Putamen (tissue), 1 donor: ENCODE measurements around the gene MTHFD2L.
"Not testable (repeated sequence)": the region's sequence is repeated elsewhere in the genome, so short reads cannot be mapped to it uniquely, and the experiment has no call there.

Source experiments
- DNase-seq: peaks from one replicate; pipeline ENCODE4 v3.0.0-alpha.2; 2016; ENCODE audit warnings: low spot score

Gene MTHFD2L

GRCh38 chr4:74335341-74336021 is 177.6 kb downstream of the MTHFD2L start:
- no peak for DNase-seq

GRCh38 chr4:74338792-74339333 is 180.9 kb downstream of the MTHFD2L start:
- no peak for DNase-seq

DNA sequence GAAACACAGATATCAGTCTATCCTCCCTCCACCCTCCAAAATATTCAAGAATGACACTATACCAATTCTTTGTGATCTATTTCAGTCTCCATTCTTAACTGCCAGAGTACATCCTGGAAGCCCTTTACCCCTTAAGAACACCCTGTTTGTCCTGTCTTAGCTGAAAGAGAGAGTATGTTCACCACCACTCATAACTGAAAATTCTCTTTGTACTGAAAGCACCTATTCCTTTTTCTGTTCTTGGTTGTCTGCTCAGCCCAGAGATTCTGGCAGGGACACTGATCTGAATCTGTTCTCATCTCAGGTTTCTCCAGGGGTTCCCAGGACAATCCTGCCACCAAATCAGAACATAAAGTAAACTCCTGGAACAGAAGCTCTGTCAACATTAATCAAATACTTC is 181.6 kb downstream of the MTHFD2L start:
- no peak for DNase-seq

GRCh38 chr4:74340421-74340820 is 182.5 kb downstream of the MTHFD2L start:
- DNase-seq, result not testable (repeated sequence)

- no peak for DNase-seq
These were observed 186.1 kb downstream of the MTHFD2L start for GRCh38 chr4:74344031-74344430.
